GM12878 (cell line): ENCODE data around the gene AP3D1. TPM values are rescaled to one million over a fixed set of nuclear protein-coding genes. Genes with fewer than 3 reads are reported as not detected.

Experiments
- BCL3 ChIP-seq: IDR thresholded peaks from 2 replicates; pipeline ENCODE4 v1.6.1; 2011; ENCODE audit warnings: borderline replicate concordance, low read depth, mild to moderate bottlenecking, moderate library complexity, low read length; ENCODE audit not compliant: insufficient read depth, poor library complexity, severe bottlenecking
- BCLAF1 ChIP-seq: fragments of 450-650 bp; IDR thresholded peaks from 2 replicates; pipeline ENCODE4 v1.6.1; 2017; ENCODE audit warnings: antibody characterized with exemption, mild to moderate bottlenecking, moderate library complexity
- BMI1 ChIP-seq: fragments of 450-650 bp; IDR thresholded peaks from 2 replicates; pipeline ENCODE4 v1.6.1; 2016; ENCODE audit warnings: mild to moderate bottlenecking, moderate library complexity, borderline replicate concordance
- CEBPB ChIP-seq, 2 experiments: fragments of 150-350 bp in 1 of 2; IDR thresholded peaks; 2 replicates each; pipeline ENCODE4 v1.6.1; 2012 to 2014; ENCODE audit warnings: low read depth in 2 of 2, low read length in 2 of 2, borderline replicate concordance in 1 of 2, inconsistent platforms in 1 of 2
- DPF2 ChIP-seq: fragments of 450-650 bp; IDR thresholded peaks from 2 replicates; pipeline ENCODE4 v1.6.1; 2017; ENCODE audit warnings: mild to moderate bottlenecking
- ESRRA ChIP-seq: IDR thresholded peaks from 2 replicates; pipeline ENCODE4 v1.6.1; 2012; ENCODE audit warnings: mild to moderate bottlenecking, low read length, improper control_type of control experiment
- HDAC6 ChIP-seq: fragments of 200-600 bp; sonication (generic); IDR thresholded peaks from one replicate; pipeline ENCODE4 v1.8.0; 2017; ENCODE audit warnings: antibody characterized with exemption; ENCODE audit not compliant: unreplicated experiment
- IRF3 ChIP-seq: fragments of 450-650 bp; IDR thresholded peaks from 2 replicates; pipeline ENCODE4 v1.6.1; 2014; ENCODE audit warnings: mild to moderate bottlenecking
- JUND ChIP-seq: IDR thresholded peaks from 2 replicates; pipeline ENCODE4 v1.6.1; 2012; ENCODE audit warnings: low read depth, mild to moderate bottlenecking, low read length, improper control_type of control experiment, moderate library complexity
- LARP7 ChIP-seq: fragments of 450-650 bp; IDR thresholded peaks from 2 replicates; pipeline ENCODE4 v1.6.1; 2017; ENCODE audit warnings: mild to moderate bottlenecking
- MEF2A ChIP-seq: IDR thresholded peaks from 2 replicates; pipeline ENCODE4 v1.6.1; 2011; ENCODE audit warnings: low read depth, mild to moderate bottlenecking, low read length, moderate library complexity; ENCODE audit not compliant: insufficient read depth
- MLLT1 ChIP-seq: fragments of 450-650 bp; IDR thresholded peaks from 2 replicates; pipeline ENCODE4 v1.6.1; 2016; ENCODE audit warnings: mild to moderate bottlenecking
- MTA3 ChIP-seq: IDR thresholded peaks from 2 replicates; pipeline ENCODE4 v1.6.1; 2012; ENCODE audit warnings: low read length, inconsistent platforms, borderline replicate concordance
- MXI1 ChIP-seq: fragments of 150-350 bp; IDR thresholded peaks from 2 replicates; pipeline ENCODE4 v1.6.1; 2011; ENCODE audit warnings: low read depth, mild to moderate bottlenecking, inconsistent platforms, low read length, improper control_type of control experiment
- MYB ChIP-seq: fragments of 150-350 bp; IDR thresholded peaks from 2 replicates; pipeline ENCODE4 v1.6.1; 2014; ENCODE audit warnings: mild to moderate bottlenecking, low read depth, low read length, borderline replicate concordance
- NKRF ChIP-seq: fragments of 450-650 bp; conservative IDR thresholded peaks from 2 replicates; pipeline ENCODE4 v1.6.1; 2017; ENCODE audit warnings: mild to moderate bottlenecking, moderate library complexity
- NR2F1 ChIP-seq: fragments of 450-650 bp; conservative IDR thresholded peaks from 2 replicates; pipeline ENCODE4 v1.6.1; 2017; ENCODE audit warnings: mild to moderate bottlenecking
- TARDBP ChIP-seq: IDR thresholded peaks from 2 replicates; pipeline ENCODE4 v1.6.1; 2016; ENCODE audit warnings: borderline replicate concordance
- ZBED1 ChIP-seq: IDR thresholded peaks from 2 replicates; pipeline ENCODE4 v1.6.1; 2016; ENCODE audit warnings: borderline replicate concordance
- ZZZ3 ChIP-seq: IDR thresholded peaks from 2 replicates; pipeline ENCODE4 v1.6.1; 2011; ENCODE audit warnings: low read depth; ENCODE audit not compliant: control insufficient read depth, insufficient read length
- polyA plus RNA-seq, 11 experiments: library from polyadenylated mRNA; depleted of rRNA in 4 of 11; unstranded in 6 of 11; stranded (reverse) in 5 of 11; fragments of >200 nt; fragmentation: Nextera tagmentation in 4 of 11; fragmentation: Illumina TruSeq in 1 of 11; extraction: Ambion mirVana in 4 of 11; extraction: Trizol in 1 of 11; gene quantifications; 1 replicate in 1 of 11; 2 replicates in 10 of 11; pipeline versions ENCODE4 v1.2.1 to v1.2.3, GENCODE V29; 2011 to 2016; ENCODE audit warnings: inconsistent platforms in 2 of 11, missing spikeins in 2 of 11, low read depth in 1 of 11
- total RNA-seq, 4 experiments: library from RNA; depleted of rRNA in 3 of 4; stranded (reverse); fragments of >200 nt in 3 of 4; fragmentation: Illumina TruSeq in 1 of 4; extraction: Trizol in 1 of 4; gene quantifications; 2 replicates each; pipeline versions ENCODE4 v1.2.1 to v1.2.3, GENCODE V29; 2013 to 2021

The AP3D1 gene
- total and polyA plus RNA-seq, 10 of the 15 experiments (the other 5 are each of a cell fraction or from before 2014, with no cell fraction given), result 1.5 to 108 (median 59.1) TPM

GRCh38 chr19:2061495-2062388, 89.6 kb downstream of the AP3D1 start (continued):
- no peak for TF ChIP-seq ZZZ3
- no peak for TF ChIP-seq MYB
- no peak for TF ChIP-seq TARDBP
- peak; percentile 63 for TF ChIP-seq IRF3
- TF ChIP-seq JUND, result 0 out of 2 replicates have a peak, but pooled peaks have one; percentile 6
- TF ChIP-seq MTA3, result no peak
- TF ChIP-seq ESRRA, result no peak
- TF ChIP-seq BCLAF1, result no peak
- TF ChIP-seq ZBED1, result no peak
- peak; percentile 72 for TF ChIP-seq MLLT1
- peak; percentile 60 for TF ChIP-seq NKRF
- TF ChIP-seq CEBPB (IDR thresholded peaks at IDR 0.05; ENCODE audit: borderline replicate concordance in 1 of 2, low read depth in 2 of 2, low read length in 2 of 2), result no peak
- TF ChIP-seq BMI1, result peak; percentile 91
- TF ChIP-seq HDAC6, result no peak
- no peak for TF ChIP-seq MEF2A
- TF ChIP-seq BCL3, result no peak
- TF ChIP-seq DPF2, result no peak; the same call in none of the 2 replicates
- TF ChIP-seq NR2F1, result 0 out of 2 replicates have a peak, but pooled peaks have one; percentile 63
- TF ChIP-seq MXI1, result peak; percentile 94
- TF ChIP-seq LARP7, result peak; percentile 55; the same call in 1 of the 2 replicates
